Raji (cell line): ENCODE data around the gene PRKAR2A.

Experiments
- POLR2A ChIP-seq: IDR thresholded peaks from 2 replicates; pipeline ENCODE4 v1.6.1; 2011; ENCODE audit warnings: low read depth, low read length, control low read depth; ENCODE audit not compliant: insufficient read depth

Gene PRKAR2A

DNA sequence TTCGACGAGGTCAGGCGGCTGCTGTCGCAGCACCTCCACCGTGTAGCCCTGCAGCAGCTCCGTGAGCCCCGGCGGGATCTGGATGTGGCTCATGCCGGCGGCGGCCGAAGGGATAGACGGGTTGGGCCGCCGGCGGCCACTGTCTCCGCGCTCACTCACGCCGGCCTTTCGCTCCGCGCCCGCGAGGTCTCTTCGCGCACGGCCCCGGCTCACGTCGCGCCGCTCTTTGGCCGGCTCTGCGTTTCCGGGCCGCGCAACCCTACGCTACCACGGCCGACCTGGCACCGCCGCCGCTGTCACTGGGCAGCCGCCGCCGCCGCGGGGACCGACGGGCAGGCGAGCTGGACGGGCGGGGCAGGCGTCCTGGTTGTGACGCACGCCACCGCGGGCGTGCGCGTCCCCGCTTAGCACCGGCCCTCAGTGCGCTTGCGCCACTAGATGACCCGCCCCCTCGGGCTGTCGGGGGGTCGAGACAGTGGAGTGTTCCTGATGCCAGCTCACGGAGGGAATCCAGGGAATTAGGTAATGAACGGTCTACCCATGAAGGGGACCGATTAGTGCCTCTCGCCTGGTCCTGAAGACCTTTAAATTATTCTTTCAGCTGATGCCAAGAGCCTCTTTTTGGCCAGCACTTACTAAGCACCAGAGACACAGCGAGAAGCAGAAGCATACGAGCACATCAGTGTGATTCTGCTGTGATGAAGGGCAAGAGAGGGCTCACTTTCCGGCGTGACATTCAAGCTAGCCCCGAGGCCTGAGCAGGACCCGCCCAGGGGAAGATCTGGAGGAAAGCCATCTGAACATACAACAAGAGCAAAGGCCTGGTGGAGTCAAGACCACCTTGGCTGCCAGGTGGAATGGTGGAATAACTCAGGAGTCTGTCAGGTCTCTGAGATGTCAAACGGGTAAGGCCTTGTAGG, at the start of gene PRKAR2A:
Gene PRKAR2A (minus strand): TSS at position 371 of the 920 bp plus-strand sequence. CDS start 278 bp downstream, at position 93.
- peak; percentile 98 for TF ChIP-seq POLR2A

DNA sequence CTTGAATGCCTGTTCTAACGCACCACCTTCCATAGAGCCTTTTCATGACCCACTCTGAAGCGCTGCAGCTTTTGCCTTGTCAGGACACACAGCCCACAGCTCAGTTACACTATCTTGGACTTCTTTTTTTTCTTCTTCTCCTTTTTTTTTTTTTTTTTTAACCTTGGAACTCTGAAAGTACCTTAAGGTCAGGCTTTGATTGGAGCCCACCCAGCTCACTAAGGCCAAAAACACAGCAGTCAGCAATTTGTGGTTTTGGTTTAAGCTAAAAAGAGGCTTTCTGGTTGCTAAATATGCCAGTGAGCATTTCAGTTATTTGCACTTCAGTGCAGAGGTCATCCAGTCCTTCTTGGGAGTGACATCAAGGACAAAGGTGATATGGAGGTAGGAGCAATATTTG, 49.3 kb upstream of the PRKAR2A start:
- TF ChIP-seq POLR2A, result no peak

DNA sequence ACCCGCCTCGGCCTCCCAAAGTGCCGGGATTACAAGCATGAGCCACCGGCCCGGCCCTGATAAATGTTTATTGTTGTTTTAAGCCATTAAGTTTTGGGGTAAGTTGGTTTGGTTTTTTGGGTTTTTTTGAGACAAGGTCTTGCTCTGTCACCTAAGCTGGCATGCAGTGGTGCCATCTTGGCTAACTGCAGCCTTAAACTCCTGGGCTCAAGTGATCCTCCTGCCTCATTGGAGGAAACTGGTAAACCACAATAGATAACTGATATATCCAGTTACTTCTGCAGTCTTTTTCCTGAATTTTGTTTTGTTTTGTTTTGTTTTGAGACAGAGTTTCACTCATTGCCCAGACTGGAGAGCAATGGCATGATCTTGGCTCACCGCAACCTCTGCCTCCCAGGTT, 46.8 kb upstream of the PRKAR2A start:
- TF ChIP-seq POLR2A, result no peak

DNA sequence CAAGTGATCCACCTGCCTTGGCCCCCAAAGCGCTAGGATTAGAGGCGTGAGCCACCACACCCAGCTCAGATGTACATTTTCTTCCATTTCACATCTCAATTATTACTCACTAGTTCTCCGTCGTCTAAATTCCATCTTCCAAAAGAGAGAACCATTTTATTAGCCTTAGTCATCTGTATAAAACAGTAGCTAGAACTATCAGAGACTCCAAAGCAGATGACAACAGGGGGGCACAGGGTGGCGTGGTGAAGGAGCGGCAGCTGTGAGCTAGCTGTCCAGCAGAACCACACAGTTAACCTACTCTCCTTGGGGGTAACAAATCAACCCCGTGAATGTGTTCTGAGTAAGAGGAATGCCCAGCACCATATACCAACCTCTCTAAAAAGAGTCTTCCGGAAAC, 43.9 kb upstream of the PRKAR2A start:
- TF ChIP-seq POLR2A, result no peak

DNA sequence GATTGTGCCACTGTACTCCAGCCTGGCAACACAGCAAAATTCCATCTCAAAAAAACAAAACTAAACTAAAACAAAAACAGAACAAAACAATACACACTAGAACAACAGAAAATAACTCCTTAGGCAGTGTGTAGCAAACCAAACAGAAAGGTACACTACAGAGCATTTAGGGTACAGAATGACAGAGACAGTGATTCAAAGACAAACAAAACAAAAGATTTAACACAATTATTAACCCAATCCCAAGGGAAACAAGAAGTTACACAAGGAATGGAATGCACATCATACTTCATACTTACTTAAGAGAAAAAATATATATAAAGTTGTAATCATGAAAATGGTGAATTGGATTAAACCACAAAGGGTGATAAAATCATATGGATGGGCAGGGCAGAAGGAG, 38.1 kb upstream of the PRKAR2A start:
- no peak for TF ChIP-seq POLR2A

DNA sequence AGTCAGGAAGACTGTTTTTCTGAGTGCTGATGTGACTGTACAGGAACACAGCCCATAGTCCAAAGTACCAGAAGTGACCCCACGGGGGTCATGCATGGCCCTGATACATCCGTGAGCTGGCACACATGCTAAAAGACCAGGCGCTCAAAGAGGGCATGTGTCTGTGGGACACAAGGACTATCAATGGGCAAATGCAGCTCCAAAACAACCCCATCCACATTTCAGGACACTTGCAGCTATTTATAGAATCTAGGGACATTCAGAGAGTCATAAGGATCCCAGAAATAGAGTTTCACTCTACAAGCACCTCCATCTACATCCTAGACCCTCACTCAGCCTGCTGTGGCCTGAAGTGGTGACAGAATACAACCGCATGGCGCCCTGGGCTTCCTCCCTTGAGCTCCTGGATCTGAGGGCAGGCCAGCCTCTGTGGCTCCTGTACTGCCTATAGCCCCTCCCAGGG, 34.0 kb upstream of the PRKAR2A start:
- TF ChIP-seq POLR2A, result no peak

DNA sequence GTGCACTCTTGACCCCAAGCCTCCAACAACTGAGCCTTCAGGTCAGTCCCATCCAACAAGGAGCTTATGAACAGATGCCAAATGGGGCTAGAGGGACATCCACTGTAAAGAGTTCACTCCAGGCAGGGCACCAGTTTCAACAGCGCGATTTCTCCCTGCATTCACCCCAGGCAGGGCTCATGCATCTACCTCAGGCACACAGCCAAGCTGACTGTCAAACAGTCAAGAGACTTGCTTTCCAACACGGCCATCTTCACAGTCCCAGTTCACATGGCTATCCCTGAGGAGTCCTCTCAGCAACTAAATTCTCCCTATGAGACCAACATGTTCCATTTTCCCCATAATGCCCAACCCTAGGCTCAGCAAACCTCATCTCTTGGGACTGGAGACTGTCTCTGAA, 33.3 kb upstream of the PRKAR2A start:
- no peak for TF ChIP-seq POLR2A

DNA sequence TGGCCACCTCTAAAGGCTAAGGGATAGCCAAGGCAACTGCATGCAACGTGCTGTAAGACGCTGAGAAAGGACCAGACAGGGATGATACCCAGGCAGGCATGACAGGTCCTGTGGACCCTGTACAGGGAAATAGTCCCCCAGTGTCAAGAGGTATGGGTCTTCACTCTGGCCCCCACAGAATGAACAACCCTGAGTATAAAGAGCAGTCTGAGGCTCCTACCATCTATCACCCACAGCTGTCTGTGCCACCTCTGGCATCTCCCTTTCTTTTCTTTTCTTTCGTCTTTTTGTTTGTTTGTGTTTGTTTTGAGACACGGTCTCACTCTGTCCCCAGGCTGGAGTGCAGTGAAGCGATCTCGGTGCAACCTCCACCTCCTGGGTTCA, 32.3 kb upstream of the PRKAR2A start:
- no peak for TF ChIP-seq POLR2A

DNA sequence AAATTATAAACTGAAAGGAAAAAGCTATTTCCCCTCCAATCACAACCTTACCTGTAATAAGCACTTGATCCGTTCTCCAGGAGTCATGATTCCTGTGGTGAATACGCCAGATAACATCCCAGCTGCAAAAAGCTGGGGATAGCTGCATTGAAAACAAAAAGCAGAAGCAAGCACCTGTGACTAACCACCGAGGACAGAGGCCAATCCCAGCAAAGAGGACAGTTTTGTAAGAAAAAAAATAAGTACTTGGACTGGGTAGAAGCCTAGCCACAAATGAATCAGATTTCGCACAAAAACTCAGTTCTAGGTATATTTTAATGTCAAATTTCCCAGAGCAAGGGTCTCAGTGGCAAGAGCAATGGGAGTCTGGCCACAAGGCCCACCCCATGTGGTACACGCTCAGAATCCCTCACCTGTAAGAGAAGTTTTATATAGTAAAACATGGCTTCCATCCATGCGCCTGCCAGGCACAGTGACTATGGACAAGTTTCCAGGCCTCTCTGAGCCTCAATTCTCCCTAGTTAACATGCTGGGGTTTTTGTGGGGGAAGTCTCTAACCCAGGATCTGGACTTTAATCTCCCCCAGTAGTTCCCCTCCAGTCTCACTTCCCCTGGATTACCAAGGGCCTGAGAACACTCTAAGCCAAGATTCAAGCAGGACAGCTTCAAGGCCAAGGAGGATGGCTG, 31.8 kb upstream of the PRKAR2A start:
- no peak for TF ChIP-seq POLR2A

DNA sequence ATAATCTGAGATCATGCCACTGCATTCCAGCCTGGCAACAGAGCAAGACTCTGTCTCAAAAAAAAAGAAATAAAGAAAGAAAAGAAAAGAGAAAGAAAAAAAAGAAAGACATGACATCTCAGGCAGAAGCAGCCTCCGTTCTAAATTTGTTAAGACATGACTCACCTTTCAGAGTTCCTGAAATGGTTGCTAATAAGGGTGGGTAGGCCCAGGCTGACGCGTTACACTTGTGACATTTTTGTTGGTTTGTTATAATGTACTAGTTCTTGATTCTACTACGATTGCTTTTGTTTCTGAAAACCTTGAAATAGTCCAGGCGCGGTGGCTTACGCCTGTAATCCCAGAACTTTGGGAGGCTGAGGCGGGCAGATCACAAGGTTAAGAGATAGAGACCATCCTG, 30.0 kb upstream of the PRKAR2A start:
- no peak for TF ChIP-seq POLR2A

DNA sequence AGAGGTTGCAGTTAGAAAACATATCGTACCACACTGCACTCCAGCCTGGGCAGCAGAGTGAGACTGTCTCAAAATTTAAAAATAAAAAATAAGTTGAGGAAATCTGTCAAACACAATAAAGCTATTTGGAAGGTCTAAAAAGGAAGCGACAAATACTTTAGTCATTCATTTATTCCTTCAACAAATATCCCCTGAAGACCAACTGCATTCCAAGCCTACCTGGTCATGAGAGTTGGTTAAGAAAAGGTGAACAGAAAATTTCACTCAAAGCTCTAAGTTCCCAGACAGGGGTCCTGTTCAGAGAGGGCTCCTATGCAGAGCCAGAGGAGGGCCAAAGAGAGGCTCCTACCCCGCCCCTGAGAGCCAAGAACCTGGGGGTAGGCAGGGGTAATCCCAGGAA, 15.4 kb upstream of the PRKAR2A start:
- no peak for TF ChIP-seq POLR2A

DNA sequence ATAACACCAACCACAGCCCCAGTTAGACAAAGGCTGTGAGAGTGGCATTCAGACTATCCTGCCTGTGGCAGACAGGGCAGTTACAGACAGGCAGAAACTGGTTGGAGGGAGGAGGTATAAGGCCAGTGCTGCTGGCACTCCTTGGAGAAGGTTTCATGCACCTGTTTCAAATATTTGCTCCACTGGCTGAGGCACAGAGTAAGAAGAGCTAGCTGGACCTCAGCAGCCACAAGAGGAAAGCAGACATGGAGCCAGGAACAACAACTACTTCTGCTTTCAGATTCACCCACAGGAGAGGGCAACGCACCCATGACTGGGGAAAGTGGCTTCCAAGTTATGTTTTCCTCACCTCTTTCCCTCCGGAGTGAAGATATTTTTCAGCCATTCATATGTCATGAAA, 11.5 kb upstream of the PRKAR2A start:
- no peak for TF ChIP-seq POLR2A

DNA sequence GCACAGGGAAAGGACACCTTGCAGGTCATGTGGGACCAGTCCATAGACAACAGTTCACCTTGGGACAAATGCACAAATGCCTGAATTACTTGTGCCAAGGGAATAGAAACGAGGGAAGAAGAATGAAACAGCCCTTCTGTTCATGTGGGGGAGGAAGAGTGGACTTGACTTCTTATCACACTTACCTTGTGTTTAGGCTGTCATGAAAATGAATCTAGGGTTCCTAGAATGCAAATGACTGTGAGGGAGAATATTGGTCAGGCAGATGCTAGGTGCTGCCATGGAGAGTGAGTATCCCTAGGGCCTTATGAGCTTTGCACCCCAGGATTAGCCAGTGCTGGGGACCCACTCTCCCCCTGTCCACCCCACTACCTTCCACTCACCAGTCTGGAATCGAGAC, 11.0 kb upstream of the PRKAR2A start:
- TF ChIP-seq POLR2A, result no peak

DNA sequence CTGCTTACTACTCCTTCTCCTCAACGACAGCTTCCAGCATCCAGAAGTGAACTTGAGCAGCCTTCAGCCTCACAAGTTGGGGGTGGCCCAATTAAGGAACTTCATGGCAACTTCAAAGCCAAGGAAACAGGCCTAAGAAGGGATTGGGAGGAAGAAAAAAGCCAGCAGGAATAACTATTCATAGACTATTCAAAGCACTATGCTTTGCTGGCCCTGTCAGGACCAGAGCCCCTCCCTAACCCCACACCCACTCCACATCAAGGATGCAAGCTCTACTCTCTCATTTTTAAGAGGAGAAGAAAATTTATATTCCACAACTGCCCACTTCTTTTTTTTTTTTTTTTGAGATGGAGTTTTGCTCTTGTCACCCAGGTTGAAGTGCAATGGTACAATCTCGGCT, 10.0 kb upstream of the PRKAR2A start:
- TF ChIP-seq POLR2A, result no peak

DNA sequence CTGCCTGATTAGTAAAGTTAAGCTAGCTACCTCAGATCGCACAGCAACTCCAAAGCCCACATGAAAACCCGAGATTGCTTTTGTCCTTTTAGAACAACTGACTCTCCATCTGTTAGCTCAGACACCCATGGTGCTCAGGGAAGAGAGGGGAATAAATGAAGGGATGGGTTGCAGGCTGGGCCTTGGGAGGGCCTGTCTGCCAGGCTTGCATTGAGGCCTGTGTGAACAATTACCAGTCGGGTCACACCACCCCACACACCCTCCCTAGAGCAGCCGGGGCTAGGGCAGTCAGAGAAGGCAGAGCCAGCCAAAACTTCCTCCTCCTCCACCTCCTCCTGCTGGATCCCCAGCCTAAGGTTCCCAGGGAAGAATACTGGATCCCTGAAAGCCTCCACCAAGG, 8.8 kb upstream of the PRKAR2A start:
- no peak for TF ChIP-seq POLR2A
